Muscle of leg (tissue), 11 donors: ENCODE results near the gene UBAC1. TPM values are rescaled to one million over a fixed set of nuclear protein-coding genes. Genes with fewer than 3 reads are reported as not detected.
"Not testable (repeated sequence)": the region's sequence is repeated elsewhere in the genome, so short reads cannot be mapped to it uniquely, and the experiment has no call there.

Source experiments
- DNase-seq: peaks from one replicate; pipeline ENCODE4 v3.0.0; 2013
- H3K27ac ChIP-seq: one replicate; pipeline ENCODE4 v1.5.1; 2013; ENCODE audit warnings: mild to moderate bottlenecking, low read length, control low read depth
- H3K27me3 ChIP-seq: one replicate; pipeline ENCODE4 v1.6.1; 2013; ENCODE audit warnings: low read length; ENCODE audit not compliant: control insufficient read depth, insufficient read depth
- H3K36me3 ChIP-seq: one replicate; pipeline ENCODE4 v1.6.1; 2013; ENCODE audit warnings: low read length; ENCODE audit not compliant: control insufficient read depth, insufficient read depth
- H3K4me1 ChIP-seq: one replicate; pipeline ENCODE4 v1.6.1; 2013; ENCODE audit warnings: low read length; ENCODE audit not compliant: control insufficient read depth, insufficient read depth
- H3K4me3 ChIP-seq: one replicate; pipeline ENCODE4 v1.5.1; 2013; ENCODE audit warnings: low read length, control low read depth
- H3K9me3 ChIP-seq: replicated peaks from 2 replicates; pipeline ENCODE4 v1.6.1; 2013; ENCODE audit warnings: low read depth, low read length; ENCODE audit not compliant: control insufficient read depth
- WGBS: methylation state at CpG from one replicate; pipeline ENCODE4 v1.1.5; 2013; ENCODE audit warnings: missing lambda C conversion rate; ENCODE audit not compliant: insufficient coverage; 5-methylcytosine and 5-hydroxymethylcytosine counted together
- polyA plus RNA-seq, 8 donors: library from polyadenylated mRNA; unstranded; fragments of 120-200 nt; gene quantifications; one replicate each; pipeline versions ENCODE4 v1.2.1 to v1.2.3, GENCODE V29; 2013; ENCODE audit warnings: inconsistent platforms in 1 of 8, low replicate concordance in 1 of 8; ENCODE audit not compliant: insufficient read length in 8 of 8, insufficient read depth in 1 of 8
- total RNA-seq: library from RNA; stranded (reverse); fragments of 120-200 nt; gene quantifications from one replicate; pipeline ENCODE4 v1.2.4, GENCODE V29; 2013

The UBAC1 gene
- total and polyA plus RNA-seq, 9 donors: 34.1 to 51.8 (median 40.6) TPM

DNA sequence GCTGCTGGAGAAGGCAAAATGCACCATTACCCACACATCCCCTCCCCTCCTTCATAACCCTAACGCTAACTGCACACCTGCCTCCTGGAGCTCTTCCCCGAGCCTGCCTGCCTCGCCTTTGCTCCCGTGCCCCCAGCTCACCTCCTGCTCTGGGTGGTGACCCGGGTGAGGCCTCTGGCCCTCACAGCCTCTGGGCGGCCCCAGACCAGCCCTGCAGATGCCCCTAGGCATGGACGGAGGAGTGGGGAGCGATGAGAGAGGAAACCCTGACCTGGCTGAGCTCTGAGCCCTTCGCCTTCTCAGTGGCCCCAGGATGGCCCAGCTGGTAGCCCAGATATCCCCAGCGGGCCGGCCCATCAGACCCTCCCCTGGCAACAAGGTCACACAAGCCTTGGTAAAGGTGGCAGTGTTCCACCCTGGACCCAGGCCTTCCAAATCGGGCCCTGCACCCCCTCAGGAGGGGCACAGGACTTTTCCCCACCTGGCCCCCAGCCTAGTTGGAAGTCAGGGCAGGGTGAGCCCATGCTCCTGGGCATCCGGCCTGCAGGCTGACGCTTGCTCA is 39.3 kb downstream of the UBAC1 start:
- peaks cover 6% of the 10 kb centered on the region for H3K36me3 ChIP-seq
- 70% methylated on average over 11 of the region's 14 CpGs for WGBS

DNA sequence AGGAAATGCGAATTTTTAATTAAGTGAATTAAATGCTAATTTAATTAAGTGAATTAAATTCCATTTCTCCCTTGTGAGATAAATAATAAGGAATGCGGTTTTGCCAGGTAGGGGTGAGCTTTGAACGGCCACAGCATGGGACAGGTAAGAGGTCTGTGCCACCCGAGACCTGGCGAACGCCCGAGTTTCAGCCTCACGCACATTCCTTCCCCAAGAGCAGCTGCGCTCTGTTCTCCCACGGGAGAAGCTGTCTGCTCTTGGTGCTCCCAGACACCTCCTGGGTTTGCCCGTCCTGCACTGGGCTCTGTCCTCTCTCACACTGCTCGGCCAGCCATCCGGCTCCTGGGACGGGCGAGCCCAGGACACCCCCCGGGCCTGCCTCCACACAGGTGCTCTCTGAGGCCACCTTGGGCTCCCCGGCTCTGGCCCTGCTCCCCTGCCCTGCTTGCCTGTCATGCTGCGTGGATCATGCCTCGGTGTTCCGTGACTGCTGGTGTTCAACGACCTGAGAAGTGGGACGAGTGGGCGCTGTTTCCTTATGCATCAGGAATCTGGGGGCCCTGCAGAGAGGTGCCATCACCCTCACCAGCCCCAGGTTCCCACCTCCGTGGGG is 40.1 kb downstream of the UBAC1 start:
- H3K36me3 ChIP-seq: peaks cover 3% of the 10 kb centered on the region
- H3K27ac ChIP-seq: no peak overlapping the region
- no peaks in the 10 kb centered on the region for H3K27me3 ChIP-seq
- H3K9me3 ChIP-seq: peaks cover 36% of the 10 kb centered on the region
- peaks cover 5% of the 10 kb centered on the region for H3K4me1 ChIP-seq
- no peak overlapping the region for H3K4me3 ChIP-seq
- WGBS: 73% methylated on average over 23 of the region's 24 CpGs
- DNase-seq: no peak

More for the DNA sequence above, 39.3 kb downstream of the UBAC1 start:
- Histone ChIP-seq H3K4me1 (peaks cover 5% of the 10 kb centered on the region), H3K4me3 (no peak overlapping the region), H3K27me3 (no peaks in the 10 kb centered on the region), H3K27ac (no peak overlapping the region), H3K9me3 (peaks cover 28% of the 10 kb centered on the region)
- DNase-seq: no peak

DNA sequence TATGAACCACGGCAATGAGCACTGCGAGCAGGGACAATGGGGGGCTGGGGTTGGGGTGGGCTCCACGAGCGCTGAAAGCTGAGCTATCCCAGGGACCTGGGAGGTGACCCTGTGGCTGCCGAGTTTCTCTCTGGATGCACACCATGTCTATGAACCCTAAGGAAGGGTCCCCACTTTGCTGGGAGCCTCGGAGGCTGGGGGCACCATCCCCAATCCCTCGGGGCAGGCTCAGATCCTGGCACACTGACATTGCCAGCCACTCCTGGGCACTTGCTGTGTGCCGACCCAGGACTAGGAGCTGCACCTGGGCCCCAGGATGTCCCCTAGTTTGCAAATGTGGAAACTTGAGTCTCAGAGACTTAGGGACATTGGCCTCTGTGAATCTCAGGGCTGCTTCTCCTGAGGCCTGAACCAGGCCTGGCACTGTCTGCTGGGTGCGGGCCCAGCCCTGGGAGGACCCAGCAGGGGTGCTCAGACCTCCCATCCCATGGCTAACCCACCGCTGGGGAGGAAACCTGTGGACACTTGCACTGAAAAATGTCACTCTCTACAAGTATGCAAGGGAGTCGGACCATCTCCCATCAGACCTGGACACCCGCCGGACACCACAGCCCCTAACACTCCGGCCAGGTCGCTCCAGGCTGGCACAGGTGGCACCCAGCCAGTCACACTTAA is 40.8 kb downstream of the UBAC1 start:
- 91% methylated on average over 11 of the region's 15 CpGs for WGBS
- H3K27me3 ChIP-seq: no peaks in the 10 kb centered on the region
- H3K27ac ChIP-seq: no peak overlapping the region
- no peak overlapping the region for H3K4me3 ChIP-seq
- peaks cover 42% of the 10 kb centered on the region for H3K9me3 ChIP-seq
- peaks cover 5% of the 10 kb centered on the region for H3K4me1 ChIP-seq
- no peak for DNase-seq
- peaks cover 6% of the 10 kb centered on the region for H3K36me3 ChIP-seq

DNA sequence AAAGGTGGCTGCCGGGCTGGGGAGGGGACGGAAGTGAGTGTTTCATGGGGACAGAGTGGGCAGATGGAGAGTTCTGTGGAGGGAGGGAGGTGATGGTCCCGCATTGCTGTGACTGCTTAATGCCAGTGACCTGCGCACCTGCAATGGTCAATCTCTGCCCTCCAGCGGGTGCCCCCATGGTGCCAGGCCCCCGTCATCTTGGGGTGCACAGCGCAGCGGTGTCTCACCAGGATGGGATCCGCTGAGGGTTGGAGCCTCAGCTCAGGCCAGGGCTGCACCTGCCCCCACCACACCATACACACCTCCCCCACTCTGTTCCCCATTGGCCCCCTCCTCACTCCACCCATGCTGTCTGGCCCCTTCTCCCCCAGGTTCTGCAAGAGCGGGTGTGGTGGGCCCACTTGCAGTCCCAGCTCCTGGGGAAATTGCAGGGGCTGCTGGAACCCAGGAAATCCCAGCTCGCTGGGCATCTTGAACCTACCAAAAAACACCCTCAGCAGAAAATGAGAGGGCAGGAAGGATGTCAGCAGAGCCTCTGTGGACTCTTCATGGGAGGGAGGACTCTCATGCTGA is 41.8 kb downstream of the UBAC1 start:
- H3K4me1 ChIP-seq: peaks cover 5% of the 10 kb centered on the region
- no peak overlapping the region for H3K4me3 ChIP-seq
- peaks cover 52% of the 10 kb centered on the region for H3K9me3 ChIP-seq
- H3K27ac ChIP-seq: no peak overlapping the region
- 98% methylated on average over 10 of the region's 11 CpGs for WGBS
- peaks cover 14% of the 10 kb centered on the region for H3K36me3 ChIP-seq
- no peak for DNase-seq
- no peaks in the 10 kb centered on the region for H3K27me3 ChIP-seq

DNA sequence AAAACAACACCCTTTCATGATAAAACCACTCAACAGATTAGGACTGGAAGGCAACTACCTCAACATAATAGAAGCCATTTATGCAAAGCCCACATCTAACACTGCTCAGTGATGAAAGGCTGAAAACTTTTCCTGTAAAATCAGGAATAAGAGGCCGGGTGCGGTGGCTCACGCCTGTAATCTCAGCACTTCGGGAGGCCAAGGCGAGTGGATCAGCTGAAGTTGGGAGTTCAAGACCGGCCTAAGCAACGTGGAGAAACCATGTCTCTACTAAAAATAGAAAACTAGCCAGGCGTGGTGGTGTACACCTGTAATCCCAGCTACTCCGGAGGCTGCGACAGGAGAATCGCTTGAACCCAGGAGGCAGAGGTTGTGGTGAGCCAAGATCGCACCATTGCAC is 44.9 kb downstream of the UBAC1 start:
- not testable (repeated sequence) for H3K27me3 ChIP-seq, DNase-seq, H3K4me3 ChIP-seq, H3K4me1 ChIP-seq, H3K27ac ChIP-seq
- H3K36me3 ChIP-seq: peaks cover 33% of the 10 kb centered on the region
- H3K9me3 ChIP-seq: peaks cover 64% of the 10 kb centered on the region
- 96% methylated on average over 12 of the region's 12 CpGs for whole genome bisulfite sequencing

DNA sequence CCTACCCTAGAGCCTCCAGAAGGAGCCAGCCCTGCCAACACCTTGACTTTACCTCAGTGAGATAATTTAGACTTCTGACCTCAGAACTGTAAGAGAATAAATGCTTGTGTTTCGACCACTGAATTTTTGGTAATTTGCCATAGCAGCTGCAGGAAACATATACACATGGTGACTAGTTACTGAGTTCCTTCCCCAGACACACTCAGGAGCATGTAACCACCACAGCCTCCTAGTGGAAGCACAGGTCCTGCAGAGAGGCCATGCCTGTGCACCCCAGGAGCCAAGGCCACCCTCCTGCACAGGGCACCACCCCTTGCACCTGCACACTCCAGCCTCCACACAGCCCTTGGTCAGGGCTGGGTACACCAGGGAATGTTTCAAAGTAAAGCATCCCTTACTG is 46.3 kb downstream of the UBAC1 start:
- Histone ChIP-seq H3K36me3 (peaks cover 40% of the 10 kb centered on the region), H3K9me3 (peaks cover 68% of the 10 kb centered on the region), H3K27ac (no peak overlapping the region), H3K4me1 (no peaks in the 10 kb centered on the region), H3K4me3 (no peak overlapping the region), H3K27me3 (no peaks in the 10 kb centered on the region)
- no peak for DNase-seq
- WGBS: no CpG with 5 or more reads among the region's 1 CpG

DNA sequence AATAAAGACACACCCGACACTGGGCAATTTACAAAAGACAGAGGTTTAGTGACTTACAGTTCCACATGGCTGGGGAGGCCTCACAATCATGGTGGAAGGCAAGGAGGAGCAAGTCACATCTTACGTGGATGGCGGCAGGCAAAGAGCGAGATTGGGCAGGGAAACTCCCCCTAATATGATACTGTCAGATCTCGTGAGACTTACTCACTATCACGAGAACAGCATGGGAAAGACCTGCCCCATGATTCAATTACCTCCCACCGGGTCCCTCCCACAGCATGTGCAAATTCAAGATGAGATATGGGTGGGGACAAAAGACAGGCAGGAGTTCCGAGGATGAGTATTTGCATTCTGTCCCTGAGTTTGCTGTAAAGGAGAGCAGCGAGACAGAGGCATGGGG is 49.9 kb downstream of the UBAC1 start:
- H3K36me3 ChIP-seq: peaks cover 38% of the 10 kb centered on the region
- not testable (repeated sequence) for DNase-seq

DNA sequence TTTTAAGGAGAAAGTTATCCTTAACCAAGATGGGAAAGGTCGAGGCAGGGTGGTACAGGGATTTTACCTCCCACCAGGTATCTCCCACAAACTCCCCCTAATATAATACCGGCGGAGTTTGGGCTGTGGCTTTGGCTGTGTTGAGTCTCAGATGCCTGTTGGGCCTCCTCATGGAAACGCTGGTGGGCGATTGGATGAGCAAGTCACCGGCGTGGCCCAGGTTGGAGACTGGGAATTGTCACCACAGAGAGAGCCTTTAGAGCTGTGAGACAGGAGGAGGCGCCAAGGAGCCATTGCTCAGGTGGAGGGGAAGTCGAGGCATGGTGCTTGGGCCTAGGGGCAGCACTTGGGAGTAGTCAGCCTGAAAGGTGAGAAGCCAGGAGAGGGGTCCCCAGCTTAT is 50.4 kb downstream of the UBAC1 start:
- no peak overlapping the region for H3K27ac ChIP-seq
- no peaks in the 10 kb centered on the region for H3K27me3 ChIP-seq
- peaks cover 35% of the 10 kb centered on the region for H3K36me3 ChIP-seq
- no peak for DNase-seq
- no peak overlapping the region for H3K4me3 ChIP-seq
- WGBS: 99% methylated on average over 6 of the region's 9 CpGs
- peaks cover 30% of the 10 kb centered on the region for H3K9me3 ChIP-seq
- peaks cover 12% of the 10 kb centered on the region for H3K4me1 ChIP-seq

More for the DNA sequence above, 49.9 kb downstream of the UBAC1 start:
- H3K27me3 ChIP-seq, H3K4me3 ChIP-seq, H3K27ac ChIP-seq: not testable (repeated sequence)
- peaks cover 35% of the 10 kb centered on the region for H3K9me3 ChIP-seq
- peaks cover 10% of the 10 kb centered on the region for H3K4me1 ChIP-seq
- 97% methylated on average over 3 of the region's 9 CpGs for WGBS

DNA sequence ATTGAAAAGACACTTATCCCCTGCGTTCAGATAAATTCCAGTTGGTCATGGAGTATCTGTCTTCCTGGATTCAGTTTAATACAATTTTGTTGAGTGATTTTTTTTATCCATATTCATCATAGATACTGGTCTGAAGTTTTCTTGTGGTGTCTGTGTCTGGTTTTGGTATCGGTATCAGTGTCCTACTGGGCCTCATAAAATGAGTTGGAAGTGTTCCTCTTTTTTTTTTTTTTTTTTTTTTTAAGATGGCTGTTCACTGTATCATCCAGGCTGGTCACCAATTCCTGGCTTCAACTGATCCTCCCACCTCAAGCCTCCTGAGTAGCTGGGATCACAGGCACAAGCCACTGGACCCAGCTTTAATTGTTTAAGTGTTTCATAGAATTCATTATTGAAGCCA is 51.0 kb downstream of the UBAC1 start:
- H3K36me3 ChIP-seq: peaks cover 32% of the 10 kb centered on the region
- WGBS: no CpG with 5 or more reads among the region's 2 CpGs

DNA sequence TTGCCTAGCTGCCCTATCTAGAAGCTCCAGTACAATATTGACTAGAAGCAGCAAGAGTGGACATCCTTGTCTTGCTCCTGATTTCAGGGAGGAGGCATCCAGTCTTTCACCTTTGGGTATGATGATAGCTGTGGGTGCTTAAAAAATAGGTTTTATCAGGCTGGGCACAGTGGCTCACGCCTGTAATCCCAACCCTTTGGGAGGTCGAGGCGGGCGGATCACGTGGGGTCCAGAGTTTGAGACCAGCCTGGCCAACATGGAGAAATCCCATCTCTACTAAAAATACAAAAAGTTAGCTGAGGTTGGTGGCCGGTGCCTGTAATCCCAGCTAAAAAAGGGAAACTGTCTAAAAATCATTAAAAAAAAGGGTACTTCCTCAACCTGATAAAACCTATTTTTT is 51.8 kb downstream of the UBAC1 start:
- DNase-seq: no peak
- no peaks in the 10 kb centered on the region for H3K27me3 ChIP-seq
- no peak overlapping the region for H3K4me3 ChIP-seq
- peaks cover 25% of the 10 kb centered on the region for H3K36me3 ChIP-seq
- peaks cover 23% of the 10 kb centered on the region for H3K4me1 ChIP-seq
- no peak overlapping the region for H3K27ac ChIP-seq
- WGBS: 88% methylated on average over 3 of the region's 6 CpGs
- peaks cover 17% of the 10 kb centered on the region for H3K9me3 ChIP-seq

More for the DNA sequence above, 51.0 kb downstream of the UBAC1 start:
- H3K4me1 ChIP-seq: peaks cover 18% of the 10 kb centered on the region
- H3K27ac ChIP-seq: no peak overlapping the region
- H3K27me3 ChIP-seq: no peaks in the 10 kb centered on the region
- peaks cover 26% of the 10 kb centered on the region for H3K9me3 ChIP-seq
- H3K4me3 ChIP-seq: no peak overlapping the region
- no peak for DNase-seq
